CD4-positive, alpha-beta T cell treated with Interleukin-12 subunit alpha and Interleukin-12 subunit beta, for 1 hour (primary cell): Measurements from ENCODE around the gene CAVIN1.
"Not testable (repeated sequence)": the region's sequence is repeated elsewhere in the genome, so short reads cannot be mapped to it uniquely, and the experiment has no call there.

Experiments used
- DNase-seq: peaks from one replicate; pipeline ENCODE4 v3.0.0-alpha.2; 2020

Gene CAVIN1

DNA sequence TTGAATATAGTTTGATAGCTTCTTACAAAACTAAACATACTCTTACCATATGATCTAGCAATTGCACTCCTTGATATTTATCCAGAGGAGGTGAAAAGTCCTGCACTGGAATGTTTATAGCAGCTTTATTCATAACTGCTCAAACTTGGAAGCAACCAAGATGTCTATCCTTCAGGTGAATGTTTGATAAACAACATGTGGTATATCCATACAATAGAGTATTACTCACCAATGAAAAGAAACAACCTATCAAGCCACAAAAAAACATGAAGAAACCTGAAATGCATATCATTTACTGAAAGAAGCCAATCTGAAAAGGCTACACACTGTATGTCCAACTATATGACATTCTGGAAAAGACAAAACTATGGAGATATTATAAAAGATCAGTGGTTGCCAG, 50.9 kb downstream of the CAVIN1 start:
- DNase-seq: no peak

DNA sequence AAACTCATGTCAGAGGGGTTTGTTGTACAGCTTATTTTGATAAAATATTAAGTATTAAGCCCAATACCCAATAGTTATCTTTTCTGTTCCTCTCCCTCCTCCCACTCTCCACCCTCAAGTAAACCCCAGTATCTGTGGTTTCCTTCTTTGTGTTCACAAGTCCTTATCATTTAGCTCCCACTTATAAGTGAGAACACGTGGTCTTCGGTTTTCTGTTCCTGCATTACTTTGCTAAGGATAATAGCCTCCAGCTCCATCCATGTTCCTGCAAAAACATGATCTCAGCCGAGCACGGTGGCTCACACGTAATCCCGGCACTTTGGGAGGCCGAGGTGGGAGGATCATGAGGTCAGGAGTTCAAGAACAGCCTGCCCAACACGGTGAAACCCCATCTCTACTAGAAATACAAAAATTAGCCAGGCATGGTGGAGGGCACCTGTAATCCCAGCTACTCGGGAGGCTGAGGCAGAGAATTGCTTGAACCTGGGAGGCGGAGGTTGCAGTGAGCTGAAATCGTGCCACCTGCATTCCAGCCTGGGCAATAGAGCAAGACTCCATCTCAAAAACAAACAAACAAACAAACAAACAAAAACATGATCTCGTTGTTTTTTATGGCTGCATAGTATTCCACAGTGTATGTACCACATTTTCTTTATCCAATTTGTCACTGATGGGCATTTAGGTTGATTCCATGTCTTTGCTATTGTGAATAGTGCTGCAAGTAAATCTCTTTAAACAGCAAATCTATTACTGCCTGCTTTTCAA, 54.1 kb downstream of the CAVIN1 start:
- not testable (repeated sequence) for DNase-seq

DNA sequence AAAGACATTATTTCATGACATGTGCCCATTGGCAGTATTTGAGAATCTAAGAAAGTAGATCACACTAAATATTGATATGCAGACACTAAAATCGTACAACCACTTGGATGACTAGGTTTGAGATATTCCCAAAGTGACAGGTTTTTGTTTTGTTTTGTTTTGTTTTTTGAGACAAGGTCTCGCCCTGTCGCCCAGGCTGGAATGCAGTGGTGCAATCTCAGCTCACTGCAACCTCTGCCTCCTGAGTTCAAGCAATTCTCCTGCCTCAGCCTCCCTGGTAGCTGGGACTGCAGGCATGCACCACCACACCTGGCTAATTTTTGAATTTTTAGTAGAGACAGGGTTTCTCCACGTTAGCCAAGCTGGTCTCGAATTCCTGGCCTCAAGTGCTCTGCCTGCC, 54.7 kb downstream of the CAVIN1 start:
- not testable (repeated sequence) for DNase-seq

- not testable (repeated sequence) for DNase-seq
These were observed 56.7 kb downstream of the CAVIN1 start for GRCh38 chr17:42366176-42367023.

DNA sequence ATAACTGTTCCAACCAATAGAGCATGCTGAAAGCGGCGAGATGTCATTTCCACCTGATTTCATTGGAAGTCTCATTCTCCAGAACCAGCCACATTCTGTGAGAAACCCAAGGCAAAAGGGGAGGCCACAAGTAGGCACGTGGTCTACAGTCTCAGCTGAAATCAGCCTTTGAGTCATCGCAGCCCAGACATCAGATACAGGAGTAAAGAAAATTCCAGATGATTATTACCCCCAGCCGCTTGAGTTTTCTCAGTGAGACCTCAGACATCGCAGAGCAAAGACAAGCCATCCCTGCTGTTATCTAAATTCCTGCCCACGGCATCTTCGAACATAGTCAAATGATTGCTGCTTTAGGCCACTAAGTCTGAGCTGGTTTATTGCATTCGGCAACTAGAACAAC, 57.9 kb downstream of the CAVIN1 start:
- DNase-seq: no peak

- DNase-seq: no peak
These were observed 59.1 kb downstream of the CAVIN1 start for GRCh38 chr17:42363767-42364585.

DNA sequence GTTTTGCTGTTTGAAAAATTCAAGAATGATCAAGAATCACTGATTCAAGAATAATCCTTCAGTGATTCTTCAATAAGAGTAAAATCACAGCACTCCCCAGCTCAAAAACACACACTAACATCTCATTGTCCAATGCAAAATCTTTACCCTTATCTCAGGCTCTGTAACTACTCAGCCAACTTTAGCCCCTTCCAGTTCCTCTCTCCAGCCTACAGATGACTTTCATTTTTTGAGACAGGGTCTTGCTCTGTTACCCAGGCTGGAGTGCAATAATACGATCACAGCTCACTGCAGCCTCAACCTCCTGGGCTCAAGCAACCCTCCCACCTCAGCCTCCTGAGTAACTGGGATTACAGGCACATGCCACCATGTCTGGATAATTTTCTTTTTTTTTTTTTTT, 59.8 kb downstream of the CAVIN1 start:
- DNase-seq: no peak

DNA sequence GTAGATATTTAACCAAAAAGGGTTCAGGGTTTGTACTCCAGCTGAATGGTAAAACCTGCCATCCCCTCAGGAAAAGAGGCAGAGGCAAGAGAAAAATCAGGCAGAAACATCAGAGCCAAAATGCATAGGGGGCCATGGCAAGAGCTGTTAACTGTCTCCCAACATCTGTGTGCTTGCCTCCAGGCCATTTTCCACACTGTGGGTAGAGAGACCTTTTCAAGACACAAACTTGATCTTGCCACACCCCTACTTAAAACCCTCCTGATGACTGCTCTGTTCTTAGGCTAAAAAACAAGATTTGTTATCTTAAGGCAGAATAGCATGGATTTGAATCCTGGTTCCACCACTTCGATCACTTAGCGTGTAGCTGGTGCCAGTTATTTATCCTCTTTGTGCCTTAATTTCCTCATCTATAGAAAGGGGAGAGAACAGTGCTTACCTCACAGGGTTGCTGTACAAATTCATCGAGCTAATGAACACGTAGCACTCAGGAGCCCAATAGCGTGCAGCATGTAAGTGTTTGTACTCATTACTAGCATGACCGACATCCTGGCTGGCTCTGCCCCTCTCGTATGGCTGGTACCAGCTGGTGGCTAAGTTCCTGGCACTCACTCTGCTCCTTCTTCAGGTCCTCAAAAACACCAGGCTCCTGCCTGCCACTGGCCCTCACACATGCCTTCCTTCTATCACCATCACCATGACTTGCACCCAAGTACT, 60.7 kb downstream of the CAVIN1 start:
- DNase-seq: no peak

- DNase-seq: peak; percentile 39
These were observed 61.3 kb downstream of the CAVIN1 start for GRCh38 chr17:42361781-42362186.

GRCh38 chr17:42360388-42360787, 62.7 kb downstream of the CAVIN1 start:
- DNase-seq: not testable (repeated sequence)

- no peak for DNase-seq
These were observed 63.9 kb downstream of the CAVIN1 start for GRCh38 chr17:42359133-42359532.

GRCh38 chr17:42358434-42358833, 64.6 kb downstream of the CAVIN1 start:
- no peak for DNase-seq

- no peak for DNase-seq
These were observed 67.9 kb downstream of the CAVIN1 start for GRCh38 chr17:42354956-42355843.
